HG03108 (cell line): ENCODE measurements around the gene FHOD3.
"Not testable (repeated sequence)": the region's sequence is repeated elsewhere in the genome, so short reads cannot be mapped to it uniquely, and the experiment has no call there.

ENCODE experiments used
- ATAC-seq: cut with Tn5 transposase; IDR thresholded peaks from one replicate; pipeline ENCODE4 v1.9.1; 2021; ENCODE audit warnings: moderate library complexity; ENCODE audit not compliant: unreplicated experiment

The FHOD3 gene

GRCh38 chr18:36535202-36535935, 237.9 kb downstream of the FHOD3 start:
- ATAC-seq: no peak

GRCh38 chr18:36536426-36536825, 238.9 kb downstream of the FHOD3 start:
- ATAC-seq: no peak

GRCh38 chr18:36537289-36537688, 239.8 kb downstream of the FHOD3 start:
- no peak for ATAC-seq

- no peak for ATAC-seq
Observed at GRCh38 chr18:36539674-36540231, 242.2 kb downstream of the FHOD3 start.

GRCh38 chr18:36543030-36543429, 245.5 kb downstream of the FHOD3 start:
- ATAC-seq: no peak

GRCh38 chr18:36543991-36544725, 246.6 kb downstream of the FHOD3 start:
- no peak for ATAC-seq

GRCh38 chr18:36545821-36546427, 248.4 kb downstream of the FHOD3 start:
- no peak for ATAC-seq

- ATAC-seq: no peak
Observed at GRCh38 chr18:36546876-36547275, 249.4 kb downstream of the FHOD3 start.

- no peak for ATAC-seq
Observed at GRCh38 chr18:36547544-36547943, 250.0 kb downstream of the FHOD3 start.

GRCh38 chr18:36551274-36551673, 253.8 kb downstream of the FHOD3 start:
- not testable (repeated sequence) for ATAC-seq

- no peak for ATAC-seq
Observed at GRCh38 chr18:36558234-36558633, 260.7 kb downstream of the FHOD3 start.

GRCh38 chr18:36559149-36559857, 261.8 kb downstream of the FHOD3 start:
- no peak for ATAC-seq

- ATAC-seq: no peak
Observed at GRCh38 chr18:36560187-36560586, 262.7 kb downstream of the FHOD3 start.

- no peak for ATAC-seq
Observed at GRCh38 chr18:36561046-36561445, 263.5 kb downstream of the FHOD3 start.

- no peak for ATAC-seq
Observed at GRCh38 chr18:36564841-36565240, 267.3 kb downstream of the FHOD3 start.

- ATAC-seq: no peak
Observed at GRCh38 chr18:36567800-36568199, 270.3 kb downstream of the FHOD3 start.

GRCh38 chr18:36568487-36568886, 271.0 kb downstream of the FHOD3 start:
- no peak for ATAC-seq

GRCh38 chr18:36572135-36572856, 274.8 kb downstream of the FHOD3 start:
- ATAC-seq: no peak

- ATAC-seq: no peak
Observed at GRCh38 chr18:36576339-36576738, 278.8 kb downstream of the FHOD3 start.
